IMR-90 (cell line): ENCODE data around the gene PCK1. TPM values are rescaled to one million over a fixed set of nuclear protein-coding genes. Genes with fewer than 3 reads are reported as not detected.

Source experiments
- ATAC-seq: fragments of 200-7000 bp; cut with Tn5 transposase; 2 replicates; pipeline ENCODE4 v1.9.1; 2020; ENCODE audit warnings: low read depth, mild to moderate bottlenecking, moderate library complexity
- BruUV-seq: library from RNA; stranded (reverse); fragments of 400-500 nt; replicated peaks from 2 replicates; lab custom pipeline; 2021; lab: Mats Ljungman, UMichigan
- CTCF ChIA-PET: fragments of 300-600 bp; formaldehyde crosslinking; extraction: SDS; loops from one replicate; lab custom pipeline; 2021; ENCODE audit warnings: antibody characterized with exemption; lab: Yijun Ruan, JAX
- POLR2A ChIA-PET: fragments of 300-600 bp; sonication (Branson Sonifier 250); formaldehyde crosslinking; loops from one replicate; lab custom pipeline; 2022; ENCODE audit warnings: antibody characterized with exemption; ENCODE audit not compliant: unreplicated experiment; lab: Charles Lee
- DNase-seq: peaks from one replicate; pipeline ENCODE4 v3.0.0; 2013
- H2AFZ ChIP-seq: replicated peaks from 2 replicates; pipeline ENCODE3; 2013; ENCODE audit warnings: low read length, mild to moderate bottlenecking; ENCODE audit not compliant: poor library complexity
- H2AK5ac ChIP-seq: 2 replicates; pipeline ENCODE4 v1.6.1; 2013; ENCODE audit warnings: low read depth, low read length, inconsistent platforms
- H2AK9ac ChIP-seq: replicated peaks from 2 replicates; pipeline ENCODE3; 2013; ENCODE audit warnings: mild to moderate bottlenecking, low read depth, low read length, moderate library complexity; ENCODE audit not compliant: poor library complexity
- H2BK120ac ChIP-seq: 2 replicates; pipeline ENCODE4 v1.6.1; 2013; ENCODE audit warnings: low read depth, low read length, inconsistent platforms
- H2BK15ac ChIP-seq: 3 replicates; pipeline ENCODE4 v1.6.1; 2013; ENCODE audit warnings: low read depth, low read length, inconsistent platforms
- H2BK20ac ChIP-seq: 2 replicates; pipeline ENCODE4 v1.6.1; 2013; ENCODE audit warnings: low read depth, mild to moderate bottlenecking, inconsistent platforms, low read length, moderate library complexity
- H2BK5ac ChIP-seq: 2 replicates; pipeline ENCODE4 v1.6.1; 2013; ENCODE audit warnings: mild to moderate bottlenecking, low read depth, low read length, inconsistent platforms; ENCODE audit not compliant: poor library complexity, severe bottlenecking
- H3K14ac ChIP-seq: replicated peaks from 2 replicates; pipeline ENCODE4 v1.6.1; 2013; ENCODE audit warnings: low read depth, low read length, inconsistent platforms
- H3K18ac ChIP-seq: 2 replicates; pipeline ENCODE4 v1.6.1; 2013; ENCODE audit warnings: low read depth, low read length, control low read depth
- H3K23ac ChIP-seq: 2 replicates; pipeline ENCODE4 v1.6.1; 2013; ENCODE audit warnings: low read depth, low read length, inconsistent platforms
- H3K27ac ChIP-seq: 2 replicates; pipeline ENCODE4 v1.5.1; 2013; ENCODE audit warnings: mild to moderate bottlenecking, control low read depth, low read length; ENCODE audit not compliant: insufficient read depth
- H3K27me3 ChIP-seq: 2 replicates; pipeline ENCODE4 v1.6.1; 2013; ENCODE audit warnings: low read length; ENCODE audit not compliant: control insufficient read depth, insufficient read depth
- H3K36me3 ChIP-seq: 2 replicates; pipeline ENCODE4 v1.6.1; 2013; ENCODE audit warnings: low read length, mixed read lengths; ENCODE audit not compliant: control insufficient read depth, insufficient read depth
- H3K4ac ChIP-seq: 2 replicates; pipeline ENCODE4 v1.6.1; 2013; ENCODE audit warnings: low read depth, low read length, inconsistent platforms
- H3K4me1 ChIP-seq: 2 replicates; pipeline ENCODE4 v1.6.1; 2013; ENCODE audit warnings: low read length, mixed read lengths; ENCODE audit not compliant: control insufficient read depth, insufficient read depth
- H3K4me2 ChIP-seq: 2 replicates; pipeline ENCODE4 v1.6.1; 2013; ENCODE audit warnings: low read depth, mild to moderate bottlenecking, control low read depth, low read length, moderate library complexity
- H3K4me3 ChIP-seq: 2 replicates; pipeline ENCODE4 v1.5.1; 2013; ENCODE audit warnings: low read depth, mild to moderate bottlenecking, control low read depth, low read length, moderate library complexity; ENCODE audit not compliant: insufficient read depth
- H3K56ac ChIP-seq: 2 replicates; pipeline ENCODE4 v1.6.1; 2013; ENCODE audit warnings: low read length, inconsistent platforms; ENCODE audit not compliant: insufficient read depth; ENCODE audit errors: extremely low read depth
- H3K79me1 ChIP-seq, 2 experiments: 2 replicates each; pipeline ENCODE4 v1.6.1; 2013; ENCODE audit warnings: low read length in 2 of 2, inconsistent platforms in 1 of 2, low read depth in 1 of 2
- H3K9ac ChIP-seq: 2 replicates; pipeline ENCODE4 v1.6.1; 2013; ENCODE audit warnings: low read depth, low read length, control low read depth
- H3K9me1 ChIP-seq: 2 replicates; pipeline ENCODE4 v1.6.1; 2013; ENCODE audit warnings: low read length, inconsistent platforms; ENCODE audit not compliant: insufficient read depth
- H3K9me3 ChIP-seq: 2 replicates; pipeline ENCODE4 v1.6.1; 2013; ENCODE audit warnings: low read length; ENCODE audit not compliant: control insufficient read depth, insufficient read depth
- H4K20me1 ChIP-seq: 2 replicates; pipeline ENCODE4 v1.6.1; 2013; ENCODE audit warnings: low read length, inconsistent platforms; ENCODE audit not compliant: insufficient read depth
- H4K5ac ChIP-seq: 2 replicates; pipeline ENCODE4 v1.6.1; 2013; ENCODE audit warnings: mild to moderate bottlenecking, low read depth, low read length, control low read depth
- H4K8ac ChIP-seq, 2 experiments: 2 replicates each; pipeline ENCODE4 v1.6.1; 2013; ENCODE audit warnings: low read depth in 2 of 2, low read length in 2 of 2, control low read depth in 1 of 2, inconsistent platforms in 1 of 2
- H4K91ac ChIP-seq: 2 replicates; pipeline ENCODE4 v1.6.1; 2013; ENCODE audit warnings: low read depth, low read length, inconsistent platforms; ENCODE audit not compliant: insufficient read depth
- BHLHE40 ChIP-seq: fragments of 150-350 bp; IDR thresholded peaks from 2 replicates; pipeline ENCODE4 v1.6.1; 2016; ENCODE audit warnings: mild to moderate bottlenecking, low read depth, low read length
- CEBPB ChIP-seq: IDR thresholded peaks from 2 replicates; pipeline ENCODE4 v1.6.1; 2012; ENCODE audit warnings: low read depth, low read length, improper control_type of control experiment
- CHD1 ChIP-seq: IDR thresholded peaks from 2 replicates; pipeline ENCODE4 v1.6.1; 2012; ENCODE audit warnings: low read depth, low read length, improper control_type of control experiment
- FOS ChIP-seq: fragments of 150-350 bp; IDR thresholded peaks from 2 replicates; pipeline ENCODE4 v1.6.1; 2016; ENCODE audit warnings: low read depth, low read length
- MAFK ChIP-seq: IDR thresholded peaks from 2 replicates; pipeline ENCODE4 v1.6.1; 2012; ENCODE audit warnings: low read depth, low read length, improper control_type of control experiment
- MAZ ChIP-seq: IDR thresholded peaks from 2 replicates; pipeline ENCODE4 v1.6.1; 2012; ENCODE audit warnings: low read depth, mild to moderate bottlenecking, low read length, improper control_type of control experiment, moderate library complexity, borderline replicate concordance
- MXI1 ChIP-seq: IDR thresholded peaks from 2 replicates; pipeline ENCODE4 v1.6.1; 2012; ENCODE audit warnings: low read depth, mild to moderate bottlenecking, low read length, moderate library complexity, borderline replicate concordance
- NFE2L2 ChIP-seq: fragments of 150-350 bp; IDR thresholded peaks from 2 replicates; pipeline ENCODE4 v1.6.1; 2016; ENCODE audit warnings: low read depth, mild to moderate bottlenecking, low read length
- RAD21 ChIP-seq: IDR thresholded peaks from 2 replicates; pipeline ENCODE4 v1.6.1; 2012; ENCODE audit warnings: low read length, improper control_type of control experiment
- RCOR1 ChIP-seq: IDR thresholded peaks from 2 replicates; pipeline ENCODE4 v1.6.1; 2012; ENCODE audit warnings: mild to moderate bottlenecking, low read length, improper control_type of control experiment; ENCODE audit not compliant: insufficient replicate concordance
- RFX5 ChIP-seq: IDR thresholded peaks from 2 replicates; pipeline ENCODE4 v1.8.0; 2012; ENCODE audit warnings: low read depth, mild to moderate bottlenecking, low read length, moderate library complexity
- SMC3 ChIP-seq: fragments of 150-350 bp; IDR thresholded peaks from 2 replicates; pipeline ENCODE4 v1.6.1; 2016; ENCODE audit warnings: low read depth, mild to moderate bottlenecking, antibody characterized with exemption, low read length, moderate library complexity
- WGBS, 2 experiments: methylation state at CpG; one replicate each; pipeline versions ENCODE4 v1.1.5 to v1.1.7; 2013; ENCODE audit warnings: missing lambda C conversion rate in 2 of 2; ENCODE audit not compliant: insufficient read length in 1 of 2; ENCODE audit errors: extremely low coverage in 2 of 2; 5-methylcytosine and 5-hydroxymethylcytosine counted together
- dilution Hi-C: fragments of 300-500 bp; cut with HindIII; formaldehyde crosslinking; loops from one replicate; pipeline ENCODE4 v1.14.3; 2018; ENCODE audit warnings: low sequenced_read_pairs; ENCODE audit not compliant: unreplicated experiment
- in situ Hi-C: fragments of 300-500 bp; cut with MboI; formaldehyde crosslinking; loops from 3 replicates; pipeline ENCODE4 v1.14.3; 2019; ENCODE audit warnings: low sequenced_read_pairs, inconsistent platforms, mixed read lengths
- intact Hi-C: fragments of 100-400 bp; cut with micrococcal nuclease; formaldehyde crosslinking; loops from 2 replicates; pipeline ENCODE4 v1.10.0; 2022
- polyA plus RNA-seq, 3 experiments: library from polyadenylated mRNA; depleted of rRNA; stranded (reverse); fragments of >200 nt; gene quantifications; 2 replicates each; pipeline ENCODE4 v1.2.3, GENCODE V29; 2012; ENCODE audit warnings: low replicate concordance in 1 of 3
- total RNA-seq: library from RNA; depleted of rRNA; stranded (reverse); fragments of >200 nt; gene quantifications from 2 replicates; pipeline ENCODE4 v1.2.3, GENCODE V29; 2012
- TF ChIP-seq, protein P1 (sequence below): conservative IDR thresholded peaks from 2 replicates; pipeline ENCODE4 v1.5.1; 2012; ENCODE audit warnings: mild to moderate bottlenecking, low read depth, low read length, improper control_type of control experiment
- TF ChIP-seq, protein P2 (sequence below): fragments of 150-350 bp; IDR thresholded peaks from 2 replicates; pipeline ENCODE4 v1.6.1; 2017; ENCODE audit warnings: mild to moderate bottlenecking, antibody characterized with exemption, low read length, low read depth

The PCK1 gene
- total and polyA plus RNA-seq, 2 of the 4 experiments (the other 2 are of a cell fraction), result not detected

DNA sequence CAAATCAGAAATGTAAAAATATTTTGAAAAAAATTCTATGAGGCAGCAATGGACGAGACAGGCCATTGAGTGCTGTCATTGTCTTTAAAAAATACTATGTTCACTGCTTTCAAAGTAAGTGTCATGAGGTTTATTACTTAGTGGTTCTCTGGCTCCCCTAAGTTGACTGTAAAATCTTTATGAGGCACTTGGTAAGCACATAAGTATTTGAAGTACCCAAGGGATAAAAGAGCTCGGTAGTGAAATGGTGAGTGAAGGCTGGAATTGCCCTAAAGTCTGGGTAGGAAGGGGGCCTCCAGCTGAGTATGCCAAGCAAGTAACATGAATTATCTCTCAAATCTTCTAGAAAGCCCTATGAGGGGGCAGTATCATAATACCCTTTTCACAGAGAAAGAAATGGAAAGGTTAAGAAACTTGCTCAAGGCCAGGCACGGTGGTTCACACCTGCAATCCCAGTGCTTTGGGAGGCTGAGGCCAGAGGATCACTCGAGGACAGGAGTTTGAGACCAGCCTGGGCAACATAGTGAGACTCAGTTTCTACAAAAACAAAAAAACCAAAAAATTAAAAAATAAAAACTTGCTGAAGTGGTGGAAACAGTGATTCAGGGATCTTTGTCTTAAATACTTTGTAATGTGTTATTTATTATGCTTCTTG is 30.5 kb upstream of the PCK1 start:
- whole genome bisulfite sequencing, 2 experiments, result no CpG with 5 or more reads among the region's 4 CpGs
- H3K27me3 ChIP-seq, result peaks cover 4% of the 10 kb centered on the region; the same call in 1 of the 2 replicates
- dilution Hi-C loops, result no loop called here

More for the DNA sequence above, 30.5 kb upstream of the PCK1 start:
- Histone ChIP-seq H2AK5ac (no peak overlapping the region), H2BK15ac (no peak overlapping the region), H3K14ac (no peak overlapping the region), H3K79me1 (no peaks in the 10 kb centered on the region), H3K23ac (no peak overlapping the region), H2BK5ac (no peak overlapping the region), H4K8ac (no peak overlapping the region), H2AFZ (no peak overlapping the region), H3K27ac (no peak overlapping the region), H2AK9ac (no peak overlapping the region), H4K5ac (no peak overlapping the region), H3K9ac (no peak overlapping the region), H4K20me1 (no peaks in the 10 kb centered on the region), H3K9me1 (no peaks in the 10 kb centered on the region), H3K56ac (no peak overlapping the region), H2BK120ac (no peak overlapping the region), H3K4me2 (no peak overlapping the region), H3K18ac (no peak overlapping the region), H4K91ac (no peak overlapping the region), H3K9me3 (no peaks in the 10 kb centered on the region), H3K4me3 (no peak overlapping the region), H3K4ac (no peak overlapping the region), H3K36me3 (no peaks in the 10 kb centered on the region), H3K4me1 (no peaks in the 10 kb centered on the region), H2BK20ac (no peak overlapping the region)
- TF ChIP-seq CEBPB (no peak), RFX5 (no peak), CHD1 (no peak), SMC3 (no peak), MXI1 (no peak), FOS (no peak), BHLHE40 (no peak), RAD21 (no peak), MAFK (no peak), MAZ (no peak), RCOR1 (no peak), NFE2L2 (no peak)
- TF ChIP-seq, protein P1, sequence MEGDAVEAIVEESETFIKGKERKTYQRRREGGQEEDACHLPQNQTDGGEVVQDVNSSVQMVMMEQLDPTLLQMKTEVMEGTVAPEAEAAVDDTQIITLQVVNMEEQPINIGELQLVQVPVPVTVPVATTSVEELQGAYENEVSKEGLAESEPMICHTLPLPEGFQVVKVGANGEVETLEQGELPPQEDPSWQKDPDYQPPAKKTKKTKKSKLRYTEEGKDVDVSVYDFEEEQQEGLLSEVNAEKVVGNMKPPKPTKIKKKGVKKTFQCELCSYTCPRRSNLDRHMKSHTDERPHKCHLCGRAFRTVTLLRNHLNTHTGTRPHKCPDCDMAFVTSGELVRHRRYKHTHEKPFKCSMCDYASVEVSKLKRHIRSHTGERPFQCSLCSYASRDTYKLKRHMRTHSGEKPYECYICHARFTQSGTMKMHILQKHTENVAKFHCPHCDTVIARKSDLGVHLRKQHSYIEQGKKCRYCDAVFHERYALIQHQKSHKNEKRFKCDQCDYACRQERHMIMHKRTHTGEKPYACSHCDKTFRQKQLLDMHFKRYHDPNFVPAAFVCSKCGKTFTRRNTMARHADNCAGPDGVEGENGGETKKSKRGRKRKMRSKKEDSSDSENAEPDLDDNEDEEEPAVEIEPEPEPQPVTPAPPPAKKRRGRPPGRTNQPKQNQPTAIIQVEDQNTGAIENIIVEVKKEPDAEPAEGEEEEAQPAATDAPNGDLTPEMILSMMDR, result no peak
- TF ChIP-seq, protein P2, sequence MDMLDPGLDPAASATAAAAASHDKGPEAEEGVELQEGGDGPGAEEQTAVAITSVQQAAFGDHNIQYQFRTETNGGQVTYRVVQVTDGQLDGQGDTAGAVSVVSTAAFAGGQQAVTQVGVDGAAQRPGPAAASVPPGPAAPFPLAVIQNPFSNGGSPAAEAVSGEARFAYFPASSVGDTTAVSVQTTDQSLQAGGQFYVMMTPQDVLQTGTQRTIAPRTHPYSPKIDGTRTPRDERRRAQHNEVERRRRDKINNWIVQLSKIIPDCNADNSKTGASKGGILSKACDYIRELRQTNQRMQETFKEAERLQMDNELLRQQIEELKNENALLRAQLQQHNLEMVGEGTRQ, result no peak
- ATAC-seq (no peak), DNase-seq (no peak)
- in situ Hi-C loops (no loop called here), intact Hi-C loops (no loop called here)
- ChIA-PET CTCF (no interaction called here), POLR2A (no interaction called here)
- no TSS peak for BruUV-seq
